Measurements from ENCODE around the gene GRM7. TPM values are rescaled to one million over a fixed set of nuclear protein-coding genes. Genes with fewer than 3 reads are reported as not detected.

The GRM7 gene
- total and polyA plus RNA-seq, 2 donors (not counting 1 experiment from before 2014, with no cell fraction given), result not detected

- no peak overlapping the region for H3K4me3 ChIP-seq (ENCODE audit: control extremely low read depth in 1 of 5, extremely low read depth in 1 of 5, insufficient read depth in 1 of 5, low read depth in 2 of 5, low read length in 4 of 5)
- no peaks in the 10 kb centered on the region for H3K4me1 Mint-ChIP-seq
- H3K9ac ChIP-seq (ENCODE audit: low read length), result no peak overlapping the region
- POLR2A ChIA-PET, result no interaction called here
- H3K4me3 Mint-ChIP-seq, result no peak overlapping the region
- H3K9me3 ChIP-seq (ENCODE audit: control extremely low read depth in 1 of 3, control insufficient read depth in 2 of 3, insufficient read depth in 1 of 3, low read length in 2 of 3), result no peaks in the 10 kb centered on the region
- H4K20me1 ChIP-seq (ENCODE audit: control insufficient read depth, insufficient read depth, low read length, poor library complexity, severe bottlenecking), result no peaks in the 10 kb centered on the region
- CTCF ChIA-PET, result no interaction called here
- H3K36me3 ChIP-seq (replicated peaks in 1 of 2; ENCODE audit: control extremely low read depth in 1 of 2, control insufficient read depth in 1 of 2, extremely low read depth in 1 of 2, insufficient read depth in 2 of 2, low read length in 1 of 2), result no peaks in the 10 kb centered on the region
- no peaks in the 10 kb centered on the region for H3K27me3 ChIP-seq (replicated peaks in 1 of 4; ENCODE audit: control extremely low read depth in 1 of 4, control insufficient read depth in 3 of 4, insufficient read depth in 4 of 4, low read length in 3 of 4)
- ATAC-seq (ENCODE audit: low read depth) (no peak), DNase-seq (no peak)
- H3K27ac Mint-ChIP-seq, result no peak overlapping the region
- H3K27ac ChIP-seq (ENCODE audit: low read length in 2 of 2), result no peak overlapping the region
- no peaks in the 10 kb centered on the region for H3K4me1 ChIP-seq (ENCODE audit: control insufficient read depth in 2 of 2, insufficient read depth in 2 of 2, low read length in 2 of 2)
- H3K4me2 ChIP-seq (replicated peaks; ENCODE audit: low read depth, low read length, poor library complexity, severe bottlenecking), result no peak overlapping the region
- 33% methylated on average over 2 of the region's 8 CpGs for WGBS (ENCODE audit: insufficient coverage)
- no peak for TF ChIP-seq CTCF (IDR thresholded peaks at IDR 0.05)
- H2AFZ ChIP-seq (ENCODE audit: insufficient read depth, low read depth, low read length, poor library complexity, severe bottlenecking), result no peak overlapping the region
- intact Hi-C loops (cut with micrococcal nuclease), result no loop called here
- H3K9me3 Mint-ChIP-seq (ENCODE audit: insufficient read depth), result peaks cover 13% of the 10 kb centered on the region
- H3K27me3 Mint-ChIP-seq, result no peaks in the 10 kb centered on the region
- no peaks in the 10 kb centered on the region for H3K79me2 ChIP-seq (ENCODE audit: control insufficient read depth, insufficient read depth, low read length)
These were observed 600.4 kb downstream of the GRM7 start for GRCh38 chr3:7461202-7461825.

GRCh38 chr3:7469866-7470265, 609.0 kb downstream of the GRM7 start:
- H3K27ac ChIP-seq (ENCODE audit: low read length in 2 of 2), result no peak overlapping the region
- H3K36me3 ChIP-seq (replicated peaks in 1 of 2; ENCODE audit: control extremely low read depth in 1 of 2, control insufficient read depth in 1 of 2, extremely low read depth in 1 of 2, insufficient read depth in 2 of 2, low read length in 1 of 2), result no peaks in the 10 kb centered on the region
- peaks cover 0 to 4% (median 0%) of the 10 kb centered on the region in 3 donors for H3K9me3 ChIP-seq (ENCODE audit: control extremely low read depth in 1 of 3, control insufficient read depth in 2 of 3, insufficient read depth in 1 of 3, low read length in 2 of 3)
- WGBS (ENCODE audit: insufficient coverage), result no CpG with 5 or more reads among the region's 2 CpGs
- ATAC-seq (ENCODE audit: low read depth) (no peak), DNase-seq (no peak)
- no peaks in the 10 kb centered on the region for H4K20me1 ChIP-seq (ENCODE audit: control insufficient read depth, insufficient read depth, low read length, poor library complexity, severe bottlenecking)
- no peak overlapping the region for H2AFZ ChIP-seq (ENCODE audit: insufficient read depth, low read depth, low read length, poor library complexity, severe bottlenecking)
- no peak overlapping the region for H3K9ac ChIP-seq (ENCODE audit: low read length)
- no peak overlapping the region for H3K4me2 ChIP-seq (replicated peaks; ENCODE audit: low read depth, low read length, poor library complexity, severe bottlenecking)
- Mint-ChIP-seq H3K4me3 (no peak overlapping the region), H3K4me1 (no peaks in the 10 kb centered on the region), H3K9me3 (ENCODE audit: insufficient read depth) (peaks cover 5% of the 10 kb centered on the region), H3K27me3 (no peaks in the 10 kb centered on the region), H3K27ac (no peak overlapping the region)
- no peaks in the 10 kb centered on the region for H3K79me2 ChIP-seq (ENCODE audit: control insufficient read depth, insufficient read depth, low read length)
- intact Hi-C loops (cut with micrococcal nuclease), result no loop called here
- H3K27me3 ChIP-seq (replicated peaks in 1 of 4; ENCODE audit: control extremely low read depth in 1 of 4, control insufficient read depth in 3 of 4, insufficient read depth in 4 of 4, low read length in 3 of 4), result no peaks in the 10 kb centered on the region
- H3K4me3 ChIP-seq (ENCODE audit: control extremely low read depth in 1 of 5, extremely low read depth in 1 of 5, insufficient read depth in 1 of 5, low read depth in 2 of 5, low read length in 4 of 5), result no peak overlapping the region
- H3K4me1 ChIP-seq (ENCODE audit: control insufficient read depth in 2 of 2, insufficient read depth in 2 of 2, low read length in 2 of 2), result no peaks in the 10 kb centered on the region
- CTCF ChIA-PET, result no interaction called here
- TF ChIP-seq EZH2 (IDR thresholded peaks at IDR 0.05; ENCODE audit: borderline replicate concordance, insufficient read depth, low read depth, low read length, poor library complexity, severe bottlenecking), result no peak
- TF ChIP-seq CTCF (IDR thresholded peaks at IDR 0.05), result no peak
- POLR2A ChIA-PET, result no interaction called here
